ENCODE measurements around the gene DLL4.

The DLL4 gene

GRCh38 chr15:40927495-40927872 lies 1.7 kb upstream of the DLL4 start:
- in situ Hi-C loops (cut with MboI; ENCODE audit: low sequenced_read_pairs) = no loop called here
- Histone ChIP-seq H3K27me3 (ENCODE audit: low read depth) (no peaks in the 10 kb centered on the region; the same call in none of the 2 replicates), H3K9me3 (no peaks in the 10 kb centered on the region), H3K36me3 (replicated peaks) (no peaks in the 10 kb centered on the region), H3K4me1 (peaks cover 7% of the 10 kb centered on the region), H3K4me3 (no peak overlapping the region)
- no peak for DNase-seq (ENCODE audit: low spot score in 2 of 2)

- Histone ChIP-seq H3K4me3 (peak overlapping the region; percentile 49), H3K27me3 (ENCODE audit: low read depth) (no peaks in the 10 kb centered on the region; the same call in none of the 2 replicates), H3K36me3 (replicated peaks) (no peaks in the 10 kb centered on the region), H3K9me3 (no peaks in the 10 kb centered on the region), H3K4me1 (peaks cover 7% of the 10 kb centered on the region)
- in situ Hi-C loops (cut with MboI; ENCODE audit: low sequenced_read_pairs) = no loop called here
- peak; percentile 14 to 69 for DNase-seq (ENCODE audit: low spot score in 2 of 2)
Observed at GRCh38 chr15:40927873-40928806, 1.0 kb upstream of the DLL4 start.

- peaks cover 7% of the 10 kb centered on the region for H3K4me1 ChIP-seq
- H3K4me3 ChIP-seq = peak overlapping the region; percentile 49
- H3K9me3 ChIP-seq = no peaks in the 10 kb centered on the region
- DNase-seq (ENCODE audit: low spot score in 2 of 2) = peak in 1 of 2 experiments; percentile 76
- in situ Hi-C loops (cut with MboI; ENCODE audit: low sequenced_read_pairs) = no loop called here
- no peaks in the 10 kb centered on the region for H3K36me3 ChIP-seq (replicated peaks)
- H3K27me3 ChIP-seq (ENCODE audit: low read depth) = no peaks in the 10 kb centered on the region; the same call in none of the 2 replicates
Observed at GRCh38 chr15:40929660-40930429, 705 bp downstream of the DLL4 start.

- DNase-seq (ENCODE audit: low spot score in 2 of 2) = peak; percentile 61 to 86
- H3K36me3 ChIP-seq (replicated peaks) = no peaks in the 10 kb centered on the region
- peaks cover 7% of the 10 kb centered on the region for H3K4me1 ChIP-seq
- H3K4me3 ChIP-seq = peak overlapping the region; percentile 49
- in situ Hi-C loops (cut with MboI; ENCODE audit: low sequenced_read_pairs) = no loop called here
- H3K27me3 ChIP-seq (ENCODE audit: low read depth) = no peaks in the 10 kb centered on the region; the same call in none of the 2 replicates
- H3K9me3 ChIP-seq = no peaks in the 10 kb centered on the region
Observed at GRCh38 chr15:40930430-40931299, 1.5 kb downstream of the DLL4 start.

- H3K9me3 ChIP-seq = no peaks in the 10 kb centered on the region
- no peak overlapping the region for H3K4me3 ChIP-seq
- no peaks in the 10 kb centered on the region for H3K36me3 ChIP-seq (replicated peaks)
- in situ Hi-C loops (cut with MboI; ENCODE audit: low sequenced_read_pairs) = no loop called here
- no peak for DNase-seq (ENCODE audit: low spot score in 2 of 2)
- no peaks in the 10 kb centered on the region; the same call in none of the 2 replicates for H3K27me3 ChIP-seq (ENCODE audit: low read depth)
- H3K4me1 ChIP-seq = peaks cover 7% of the 10 kb centered on the region
Observed at GRCh38 chr15:40931300-40932142, 2.4 kb downstream of the DLL4 start.

- in situ Hi-C loops (cut with MboI; ENCODE audit: low sequenced_read_pairs) = no loop called here
- Histone ChIP-seq H3K27me3 (ENCODE audit: low read depth) (no peaks in the 10 kb centered on the region; the same call in none of the 2 replicates), H3K4me3 (no peak overlapping the region), H3K9me3 (no peaks in the 10 kb centered on the region), H3K36me3 (replicated peaks) (no peaks in the 10 kb centered on the region), H3K4me1 (peaks cover 7% of the 10 kb centered on the region)
- DNase-seq (ENCODE audit: low spot score in 2 of 2) = no peak
Observed at GRCh38 chr15:40932156-40932555, 3.0 kb downstream of the DLL4 start.

- no peak for DNase-seq (ENCODE audit: low spot score in 2 of 2)
- Histone ChIP-seq H3K36me3 (replicated peaks) (no peaks in the 10 kb centered on the region), H3K27me3 (ENCODE audit: low read depth) (no peaks in the 10 kb centered on the region; the same call in none of the 2 replicates), H3K4me3 (no peak overlapping the region), H3K9me3 (no peaks in the 10 kb centered on the region), H3K4me1 (peaks cover 7% of the 10 kb centered on the region)
- in situ Hi-C loops (cut with MboI; ENCODE audit: low sequenced_read_pairs) = no loop called here
Observed at GRCh38 chr15:40932649-40933516, 3.7 kb downstream of the DLL4 start.

GRCh38 chr15:40933517-40933902 lies 4.4 kb downstream of the DLL4 start:
- no peak for DNase-seq (ENCODE audit: low spot score in 2 of 2)
- Histone ChIP-seq H3K9me3 (no peaks in the 10 kb centered on the region), H3K27me3 (ENCODE audit: low read depth) (no peaks in the 10 kb centered on the region; the same call in none of the 2 replicates), H3K36me3 (replicated peaks) (no peaks in the 10 kb centered on the region), H3K4me1 (peaks cover 7% of the 10 kb centered on the region), H3K4me3 (no peak overlapping the region)
- in situ Hi-C loops (cut with MboI; ENCODE audit: low sequenced_read_pairs) = no loop called here

- H3K27me3 ChIP-seq (ENCODE audit: low read depth) = no peaks in the 10 kb centered on the region; the same call in none of the 2 replicates
- no peaks in the 10 kb centered on the region for H3K36me3 ChIP-seq (replicated peaks)
- DNase-seq (ENCODE audit: low spot score in 2 of 2) = no peak
- peaks cover 5% of the 10 kb centered on the region for H3K4me1 ChIP-seq
- in situ Hi-C loops (cut with MboI; ENCODE audit: low sequenced_read_pairs) = no loop called here
- H3K9me3 ChIP-seq = no peaks in the 10 kb centered on the region
- H3K4me3 ChIP-seq = no peak overlapping the region
Observed at GRCh38 chr15:40934457-40934856, 5.3 kb downstream of the DLL4 start.

GRCh38 chr15:40936234-40936708 lies 7.1 kb downstream of the DLL4 start:
- H3K9me3 ChIP-seq = no peaks in the 10 kb centered on the region
- no peaks in the 10 kb centered on the region for H3K27me3 ChIP-seq (ENCODE audit: low read depth)
- DNase-seq (ENCODE audit: low spot score in 2 of 2) = no peak
- peaks cover 6% of the 10 kb centered on the region for H3K4me1 ChIP-seq
- in situ Hi-C loops (cut with MboI; ENCODE audit: low sequenced_read_pairs) = no loop called here
- no peaks in the 10 kb centered on the region for H3K36me3 ChIP-seq (replicated peaks)
- H3K4me3 ChIP-seq = no peak overlapping the region

- no peak for DNase-seq (ENCODE audit: low spot score in 2 of 2)
Observed at GRCh38 chr15:40936709-40937666, 7.8 kb downstream of the DLL4 start.

More at GRCh38 chr15:40936709-40937666, 7.8 kb downstream of the DLL4 start:
- no peaks in the 10 kb centered on the region for H3K27me3 ChIP-seq (ENCODE audit: low read depth)
- H3K4me1 ChIP-seq = peaks cover 8% of the 10 kb centered on the region
- in situ Hi-C loops (cut with MboI; ENCODE audit: low sequenced_read_pairs) = no loop called here
- no peaks in the 10 kb centered on the region for H3K9me3 ChIP-seq
- H3K36me3 ChIP-seq (replicated peaks) = no peaks in the 10 kb centered on the region
- no peak overlapping the region for H3K4me3 ChIP-seq

All from HAP-1 (cell line).